KMS-11 (cell line): Measurements from ENCODE around the gene RPRD1B.

Experiments used
- H2AFZ ChIP-seq: fragments of 200-600 bp; sonication (generic); 2 replicates; pipeline ENCODE4 v1.6.1; 2016; ENCODE audit warnings: antibody characterized with exemption, mixed run types, low read depth
- H3K27ac ChIP-seq: fragments of 200-600 bp; sonication (generic); 2 replicates; pipeline ENCODE4 v1.6.1; 2016; ENCODE audit warnings: mild to moderate bottlenecking, mixed run types
- H3K27me3 ChIP-seq: fragments of 200-600 bp; sonication (generic); 2 replicates; pipeline ENCODE4 v1.6.1; 2017; ENCODE audit warnings: mild to moderate bottlenecking, low read depth, mixed run types, moderate library complexity; ENCODE audit not compliant: insufficient read depth
- H3K36me3 ChIP-seq: fragments of 200-600 bp; sonication (generic); 2 replicates; pipeline ENCODE4 v1.6.1; 2017; ENCODE audit warnings: mild to moderate bottlenecking, mixed run types; ENCODE audit not compliant: insufficient read depth
- H3K4me1 ChIP-seq: fragments of 200-600 bp; sonication (generic); 2 replicates; pipeline ENCODE4 v1.6.1; 2016; ENCODE audit warnings: mild to moderate bottlenecking, low read depth, mixed run types; ENCODE audit not compliant: poor library complexity, severe bottlenecking
- H3K4me2 ChIP-seq: fragments of 200-600 bp; sonication (generic); 2 replicates; pipeline ENCODE4 v1.7.0; 2016; ENCODE audit warnings: mild to moderate bottlenecking, mixed run types
- H3K4me3 ChIP-seq: fragments of 200-600 bp; sonication (generic); IDR thresholded peaks from 2 replicates; pipeline ENCODE4 v1.6.1; 2017; ENCODE audit warnings: low read depth, low read length, mixed read lengths; ENCODE audit not compliant: insufficient read depth
- H3K79me2 ChIP-seq: fragments of 200-600 bp; sonication (generic); 2 replicates; pipeline ENCODE4 v1.6.1; 2016; ENCODE audit warnings: low read depth, mixed run types; ENCODE audit not compliant: insufficient read depth
- H3K9ac ChIP-seq: fragments of 200-600 bp; sonication (generic); 2 replicates; pipeline ENCODE4 v1.6.1; 2016; ENCODE audit warnings: mild to moderate bottlenecking, mixed run types
- H4K20me1 ChIP-seq: fragments of 200-600 bp; sonication (generic); 2 replicates; pipeline ENCODE4 v1.6.1; 2016; ENCODE audit warnings: mild to moderate bottlenecking, mixed run types; ENCODE audit not compliant: insufficient read depth
- TF ChIP-seq, protein P1 (sequence below): fragments of 200-600 bp; sonication (generic); conservative IDR thresholded peaks from 2 replicates; pipeline ENCODE4 v1.6.1; 2017; ENCODE audit warnings: low read depth, mild to moderate bottlenecking, antibody characterized with exemption, low read length, moderate library complexity, mixed read lengths

The RPRD1B gene, protein sequence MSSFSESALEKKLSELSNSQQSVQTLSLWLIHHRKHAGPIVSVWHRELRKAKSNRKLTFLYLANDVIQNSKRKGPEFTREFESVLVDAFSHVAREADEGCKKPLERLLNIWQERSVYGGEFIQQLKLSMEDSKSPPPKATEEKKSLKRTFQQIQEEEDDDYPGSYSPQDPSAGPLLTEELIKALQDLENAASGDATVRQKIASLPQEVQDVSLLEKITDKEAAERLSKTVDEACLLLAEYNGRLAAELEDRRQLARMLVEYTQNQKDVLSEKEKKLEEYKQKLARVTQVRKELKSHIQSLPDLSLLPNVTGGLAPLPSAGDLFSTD

DNA sequence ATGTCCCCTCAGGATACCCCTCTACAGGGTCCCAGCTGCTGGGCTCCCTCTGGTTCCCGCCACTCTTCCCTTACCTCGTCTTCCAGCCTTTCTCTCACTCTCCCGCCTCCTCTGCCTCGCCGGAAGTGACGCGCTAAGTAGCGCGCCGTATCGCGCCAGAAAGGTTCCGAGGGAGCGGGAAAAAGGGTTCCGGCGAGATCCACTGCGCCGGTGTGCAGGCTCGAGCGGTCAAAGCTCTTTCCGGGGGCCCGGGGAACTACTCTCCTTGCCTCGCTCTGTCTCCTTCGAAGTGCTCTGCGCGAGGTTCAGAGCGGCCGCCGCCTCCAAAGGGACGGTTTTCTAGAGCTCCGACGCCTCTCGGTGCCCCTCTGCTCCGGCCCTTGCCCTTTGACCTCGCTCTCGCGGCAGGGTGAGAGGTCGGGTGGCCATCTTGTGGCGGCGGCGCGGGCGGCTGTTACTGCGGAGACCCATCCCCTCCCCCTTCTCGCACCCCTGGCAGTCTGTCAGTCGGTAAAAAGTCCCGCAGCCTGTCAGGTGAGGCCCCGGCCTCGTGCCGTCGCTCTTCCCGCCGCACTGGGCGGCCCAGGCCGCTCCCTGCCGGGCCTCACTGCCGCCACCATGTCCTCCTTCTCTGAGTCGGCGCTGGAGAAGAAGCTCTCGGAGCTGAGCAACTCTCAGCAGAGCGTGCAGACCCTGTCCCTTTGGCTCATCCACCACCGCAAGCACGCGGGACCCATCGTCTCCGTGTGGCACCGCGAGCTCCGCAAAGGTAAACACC lies at the start of gene RPRD1B, which contains the start of gene TTI1:
TSS of gene RPRD1B (plus strand) at position 417 of the 778 bp plus-strand sequence. CDS start at position 619, 202 bp downstream.
TSS of gene TTI1 (minus strand) at position 127 of the 778 bp plus-strand sequence. CDS start 19,640 bp downstream, outside the sequence.
- Histone ChIP-seq H3K27ac (peak within 1 kb of the TSS; percentile 90), H3K4me2 (peak within 1 kb of the TSS; percentile 83), H3K36me3 (no peaks in the 10 kb centered on the region; the same call in 1 of the 2 replicates), H4K20me1 (0 out of 2 replicates have a peak, but pooled peaks cover 3% of the 10 kb centered on the region), H3K79me2 (peaks cover 97% of the 10 kb centered on the region), H2AFZ (peak within 1 kb of the TSS; percentile 91), H3K9ac (peak within 1 kb of the TSS; percentile 96), H3K27me3 (no peaks in the 10 kb centered on the region), H3K4me1 (peaks cover 45% of the 10 kb centered on the region), H3K4me3 (no peak within 1 kb of the TSS)
- TF ChIP-seq, protein P1, sequence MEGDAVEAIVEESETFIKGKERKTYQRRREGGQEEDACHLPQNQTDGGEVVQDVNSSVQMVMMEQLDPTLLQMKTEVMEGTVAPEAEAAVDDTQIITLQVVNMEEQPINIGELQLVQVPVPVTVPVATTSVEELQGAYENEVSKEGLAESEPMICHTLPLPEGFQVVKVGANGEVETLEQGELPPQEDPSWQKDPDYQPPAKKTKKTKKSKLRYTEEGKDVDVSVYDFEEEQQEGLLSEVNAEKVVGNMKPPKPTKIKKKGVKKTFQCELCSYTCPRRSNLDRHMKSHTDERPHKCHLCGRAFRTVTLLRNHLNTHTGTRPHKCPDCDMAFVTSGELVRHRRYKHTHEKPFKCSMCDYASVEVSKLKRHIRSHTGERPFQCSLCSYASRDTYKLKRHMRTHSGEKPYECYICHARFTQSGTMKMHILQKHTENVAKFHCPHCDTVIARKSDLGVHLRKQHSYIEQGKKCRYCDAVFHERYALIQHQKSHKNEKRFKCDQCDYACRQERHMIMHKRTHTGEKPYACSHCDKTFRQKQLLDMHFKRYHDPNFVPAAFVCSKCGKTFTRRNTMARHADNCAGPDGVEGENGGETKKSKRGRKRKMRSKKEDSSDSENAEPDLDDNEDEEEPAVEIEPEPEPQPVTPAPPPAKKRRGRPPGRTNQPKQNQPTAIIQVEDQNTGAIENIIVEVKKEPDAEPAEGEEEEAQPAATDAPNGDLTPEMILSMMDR: no peak

DNA sequence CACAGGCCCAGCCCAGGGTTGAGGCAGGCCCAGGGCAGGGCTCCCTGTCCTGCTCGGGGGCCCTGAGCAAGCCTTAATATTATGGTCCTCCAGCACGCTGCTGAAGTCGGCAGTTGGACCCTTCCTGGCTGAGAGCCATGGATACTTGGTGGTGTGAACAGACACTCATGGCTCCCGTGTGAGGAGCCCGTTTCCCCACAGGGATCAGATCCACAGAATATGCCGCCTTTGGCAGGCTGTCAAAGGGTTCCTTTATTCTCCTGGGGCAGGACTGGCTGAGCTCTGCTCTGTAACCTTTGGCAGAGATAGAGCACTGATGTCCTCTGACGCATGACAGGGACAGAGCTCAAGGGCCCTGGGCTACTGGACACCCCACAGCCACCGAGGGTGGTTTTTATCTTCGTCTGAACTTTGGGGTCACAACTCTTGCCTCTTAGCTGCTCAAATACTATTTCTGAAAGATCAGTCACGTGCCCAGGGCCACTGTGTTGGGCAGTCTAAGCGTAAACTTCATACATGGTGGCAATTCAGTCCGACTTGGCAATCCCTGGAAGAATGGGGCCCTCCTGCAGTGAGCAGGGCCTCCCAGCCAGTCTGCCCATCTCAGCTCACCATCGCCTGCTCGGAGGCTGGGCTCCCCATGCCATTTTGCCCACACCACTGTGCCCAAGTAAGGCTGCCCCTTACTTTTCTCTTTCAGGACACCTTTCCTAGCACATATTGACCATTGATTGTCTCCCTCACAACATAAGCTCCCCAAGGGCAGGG lies 49.3 kb upstream of the RPRD1B start:
- H3K4me1 ChIP-seq: no peaks in the 10 kb centered on the region
- TF ChIP-seq, protein P1: no peak
- H3K4me3 ChIP-seq: no peak overlapping the region
- H3K27me3 ChIP-seq: no peaks in the 10 kb centered on the region
- no peak overlapping the region for H3K27ac ChIP-seq
- H2AFZ ChIP-seq: no peak overlapping the region
- no peak overlapping the region for H3K4me2 ChIP-seq
- H3K36me3 ChIP-seq: no peaks in the 10 kb centered on the region
- H3K9ac ChIP-seq: no peak overlapping the region
- H4K20me1 ChIP-seq: no peaks in the 10 kb centered on the region
- H3K79me2 ChIP-seq: no peaks in the 10 kb centered on the region

DNA sequence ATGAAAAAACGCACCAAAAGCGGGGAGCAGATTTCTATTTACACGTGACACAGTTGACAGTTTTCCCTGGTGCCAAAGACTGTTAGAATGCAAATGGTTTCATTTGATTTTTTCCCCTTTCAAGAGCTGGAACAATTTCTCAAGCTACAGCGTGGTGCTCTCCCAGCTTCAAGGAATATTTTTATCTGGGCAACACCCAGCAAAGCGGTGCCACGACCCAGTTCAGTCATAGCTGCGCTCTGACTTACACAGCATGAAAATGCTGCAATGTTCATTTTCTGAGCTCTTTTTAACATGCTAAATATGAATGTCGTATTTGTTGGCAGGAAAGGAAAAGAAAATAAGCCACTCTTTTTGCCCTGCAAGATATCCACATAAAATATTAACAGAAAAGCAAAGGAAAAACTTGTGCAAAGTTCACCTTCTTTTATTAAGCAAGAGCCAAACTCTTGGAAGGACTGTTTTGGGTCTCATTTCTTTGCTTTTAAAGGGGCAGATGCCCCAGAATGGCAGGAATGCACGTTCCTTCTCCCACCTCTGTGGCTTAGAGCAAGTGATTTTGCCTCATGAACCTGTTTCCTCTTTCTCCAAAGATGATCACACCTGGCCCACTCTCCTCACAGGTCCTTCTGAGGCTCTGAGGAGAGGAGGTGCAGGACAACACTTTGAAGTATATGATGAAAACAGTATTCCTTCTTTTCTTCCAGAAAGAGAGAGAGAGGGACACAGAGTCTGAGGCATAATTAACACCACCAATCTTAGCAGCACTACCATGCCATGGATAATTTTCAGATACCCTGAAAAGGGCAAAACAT lies 47.3 kb upstream of the RPRD1B start:
- H3K4me3 ChIP-seq: no peak overlapping the region
- H3K36me3 ChIP-seq: no peaks in the 10 kb centered on the region
- no peaks in the 10 kb centered on the region for H4K20me1 ChIP-seq
- no peaks in the 10 kb centered on the region for H3K4me1 ChIP-seq
- no peaks in the 10 kb centered on the region for H3K79me2 ChIP-seq
- H3K9ac ChIP-seq: no peak overlapping the region
- no peak overlapping the region for H2AFZ ChIP-seq
- H3K27ac ChIP-seq: no peak overlapping the region
- no peaks in the 10 kb centered on the region for H3K27me3 ChIP-seq
- no peak overlapping the region for H3K4me2 ChIP-seq
- TF ChIP-seq, protein P1: no peak
